WTC11 (cell line): ENCODE results near the gene PDK1. TPM values are rescaled to one million over a fixed set of nuclear protein-coding genes. Genes with fewer than 3 reads are reported as not detected.

ENCODE experiments used
- ATAC-seq: fragments of 200-7000 bp; cut with Tn5 transposase; 2 replicates; pipeline ENCODE4 v1.10.0; 2021; ENCODE audit warnings: mild to moderate bottlenecking, moderate library complexity
- CTCF ChIA-PET: fragments of 300-600 bp; sonication (Branson Sonifier 250); formaldehyde crosslinking; loops from one replicate; lab custom pipeline; 2021; ENCODE audit warnings: antibody characterized with exemption; lab: Charles Lee
- POLR2A ChIA-PET: fragments of 350-600 bp; sonication (Branson Sonifier 250); formaldehyde crosslinking; loops from one replicate; lab custom pipeline; 2021; ENCODE audit warnings: antibody characterized with exemption; lab: Charles Lee
- DNase-seq: peaks from one replicate; pipeline ENCODE4 v3.0.0; 2021; ENCODE audit warnings: low spot score
- H3K27ac Mint-ChIP-seq: 2 replicates; pipeline ENCODE4 v1.8.0; 2021; ENCODE audit warnings: mixed read lengths
- H3K27me3 Mint-ChIP-seq: 2 replicates; pipeline ENCODE4 v1.8.0; 2021; ENCODE audit warnings: low read depth, mild to moderate bottlenecking, moderate library complexity, mixed read lengths
- H3K36me3 Mint-ChIP-seq: 2 replicates; pipeline ENCODE4 v1.8.0; 2021; ENCODE audit warnings: mixed read lengths
- H3K4me1 Mint-ChIP-seq: 2 replicates; pipeline ENCODE4 v1.8.0; 2022; ENCODE audit warnings: mixed read lengths
- H3K4me3 Mint-ChIP-seq: 2 replicates; pipeline ENCODE4 v1.8.0; 2021; ENCODE audit warnings: mild to moderate bottlenecking, moderate library complexity, mixed read lengths
- H3K9me3 Mint-ChIP-seq: 2 replicates; pipeline ENCODE4 v1.8.0; 2021; ENCODE audit warnings: mixed read lengths
- CREB1 ChIP-seq: sonication (generic); formaldehyde crosslinking; IDR thresholded peaks from 2 replicates; pipeline ENCODE4 v1.8.0; 2023; ENCODE audit warnings: mild to moderate bottlenecking, missing genetic modification reagents
- FOXP1 ChIP-seq: sonication (generic); formaldehyde crosslinking; IDR thresholded peaks from 2 replicates; pipeline ENCODE4 v1.8.0; 2022; ENCODE audit warnings: missing genetic modification reagents, mild to moderate bottlenecking, moderate library complexity, borderline replicate concordance
- IRF2 ChIP-seq: sonication (generic); formaldehyde crosslinking; IDR thresholded peaks from 2 replicates; pipeline ENCODE4 v1.8.0; 2022; ENCODE audit warnings: low read depth, missing genetic modification reagents, borderline replicate concordance
- NFYB ChIP-seq: sonication (generic); formaldehyde crosslinking; conservative IDR thresholded peaks from 2 replicates; pipeline ENCODE4 v1.8.0; 2022; ENCODE audit warnings: low read depth, missing genetic modification reagents
- NR3C1 ChIP-seq: sonication (generic); formaldehyde crosslinking; conservative IDR thresholded peaks from 2 replicates; pipeline ENCODE4 v1.8.1; 2023; ENCODE audit warnings: low read depth, mild to moderate bottlenecking, missing genetic modification reagents
- RELA ChIP-seq: sonication (generic); formaldehyde crosslinking; IDR thresholded peaks from 2 replicates; pipeline ENCODE4 v1.8.1; 2022; ENCODE audit warnings: missing genetic modification reagents, mild to moderate bottlenecking, borderline replicate concordance
- SMAD3 ChIP-seq: sonication (generic); formaldehyde crosslinking; IDR thresholded peaks from 2 replicates; pipeline ENCODE4 v1.8.0; 2022; ENCODE audit warnings: missing genetic modification reagents, mild to moderate bottlenecking, borderline replicate concordance
- TCF7 ChIP-seq: sonication (generic); formaldehyde crosslinking; IDR thresholded peaks from 2 replicates; pipeline ENCODE4 v1.8.0; 2022; ENCODE audit warnings: mild to moderate bottlenecking, low read depth, missing genetic modification reagents, moderate library complexity
- TEAD1 ChIP-seq: sonication (generic); formaldehyde crosslinking; IDR thresholded peaks from 2 replicates; pipeline ENCODE4 v1.8.0; 2022; ENCODE audit warnings: mild to moderate bottlenecking, missing genetic modification reagents
- total RNA-seq: library from RNA; stranded (reverse); gene quantifications from 3 replicates; pipeline ENCODE4 v1.2.3, GENCODE V29; 2021
- TF ChIP-seq, protein P1 (sequence below): fragments of 250-450 bp; sonication (Bioruptor Pico); conservative IDR thresholded peaks from 2 replicates; pipeline ENCODE4 v1.9.0; 2021; ENCODE audit warnings: mild to moderate bottlenecking
- TF ChIP-seq, protein P2 (sequence below): sonication (generic); formaldehyde crosslinking; IDR thresholded peaks from 2 replicates; pipeline ENCODE4 v1.8.0; 2022; ENCODE audit warnings: mild to moderate bottlenecking, missing genetic modification reagents
- TF ChIP-seq, protein P3 (sequence below): sonication (generic); formaldehyde crosslinking; IDR thresholded peaks from 2 replicates; pipeline ENCODE4 v1.8.0; 2023; ENCODE audit warnings: missing genetic modification reagents, mild to moderate bottlenecking, borderline replicate concordance
- TF ChIP-seq, protein P4 (sequence below): sonication (generic); formaldehyde crosslinking; IDR thresholded peaks from 2 replicates; pipeline ENCODE4 v1.8.1; 2022; ENCODE audit warnings: missing genetic modification reagents, borderline replicate concordance
- TF ChIP-seq, protein P5 (sequence below): sonication (generic); formaldehyde crosslinking; IDR thresholded peaks from 2 replicates; pipeline ENCODE4 v1.8.1; 2022; ENCODE audit warnings: mild to moderate bottlenecking, missing genetic modification reagents, moderate library complexity, borderline replicate concordance

PDK1 gene
- total RNA-seq, 1 experiment from 2014 or later: 22.9 TPM

DNA sequence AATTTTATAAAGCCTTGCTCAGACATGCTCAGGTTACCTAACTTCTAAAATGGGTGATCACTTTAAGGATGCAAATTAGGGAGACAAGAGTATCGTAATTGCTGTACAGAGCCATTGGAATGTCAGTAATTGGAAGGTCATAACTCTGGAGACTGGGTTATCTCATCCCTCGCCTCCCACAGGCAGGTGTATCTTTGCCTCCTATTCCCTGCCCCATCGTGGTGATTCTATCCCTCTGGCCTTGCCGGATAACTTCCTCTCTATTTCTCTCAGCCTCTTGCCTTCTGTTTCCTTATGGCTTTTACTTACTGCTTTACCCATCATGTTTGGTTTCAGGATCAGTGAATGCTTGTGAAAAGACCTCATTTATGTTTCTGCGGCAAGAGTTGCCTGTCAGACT is 2.5 kb downstream of the PDK1 start:
- CTCF ChIA-PET: interaction anchor here (5.0 kb wide), 1 partner anchor 116 kb away, joined by 22 read pairs; no protein-coding TSS in a partner anchor

DNA sequence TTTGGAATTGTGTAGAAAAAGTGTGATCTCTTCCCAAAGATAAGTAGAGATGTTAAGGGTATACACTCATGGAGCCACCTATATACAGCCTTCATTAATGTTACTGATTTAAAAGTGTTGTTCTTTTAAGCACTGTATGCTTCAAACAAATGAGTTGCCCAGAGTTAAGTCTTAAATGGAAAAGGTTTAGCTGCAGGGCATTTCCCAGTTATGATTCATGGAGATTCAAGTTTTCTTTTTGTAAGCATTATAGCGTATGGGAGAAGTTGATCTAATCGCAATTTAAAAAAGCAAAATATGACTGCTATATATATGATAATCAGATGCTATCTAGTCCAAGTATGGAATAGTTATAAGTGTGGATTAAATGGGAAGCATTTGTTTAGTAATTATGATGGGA is 4.8 kb downstream of the PDK1 start:
- H3K4me3 Mint-ChIP-seq: no peak overlapping the region
- no peaks in the 10 kb centered on the region for H3K27me3 Mint-ChIP-seq
- CTCF ChIA-PET: no interaction called here
- TF ChIP-seq, protein P1, sequence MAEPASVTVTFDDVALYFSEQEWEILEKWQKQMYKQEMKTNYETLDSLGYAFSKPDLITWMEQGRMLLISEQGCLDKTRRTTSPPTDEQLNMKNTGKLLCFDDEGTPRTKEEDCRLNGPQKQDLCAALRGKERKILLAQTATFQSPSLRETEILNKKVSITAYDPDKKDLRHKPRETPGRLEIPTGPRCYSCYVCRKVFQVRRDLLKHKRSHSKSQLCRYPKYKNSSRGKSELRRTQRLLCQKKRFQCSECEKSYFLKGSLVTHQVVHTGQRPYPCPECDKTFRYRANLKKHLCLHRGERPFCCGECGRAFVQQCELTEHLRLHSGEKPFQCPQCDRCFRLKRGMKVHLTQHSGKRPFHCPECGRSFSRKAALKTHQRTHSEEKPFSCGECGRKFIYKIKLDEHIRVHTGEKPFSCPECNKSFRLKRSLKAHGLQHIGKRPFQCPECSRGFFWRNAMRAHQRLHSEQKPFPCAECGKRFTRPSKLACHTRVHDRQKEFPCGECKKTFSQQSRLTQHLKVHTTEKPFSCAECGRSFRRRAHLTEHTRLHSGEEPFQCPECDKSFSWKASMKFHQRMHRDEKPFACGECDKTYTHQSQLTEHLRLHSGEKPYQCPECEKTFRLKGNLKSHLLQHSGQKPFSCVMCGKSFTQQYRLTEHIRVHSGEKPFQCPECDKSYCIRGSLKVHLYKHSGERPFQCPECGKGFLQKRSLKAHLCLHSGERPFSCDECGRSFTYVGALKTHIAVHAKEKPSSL (CRISPR knock-in tag): no peak
- TF ChIP-seq, protein P2, sequence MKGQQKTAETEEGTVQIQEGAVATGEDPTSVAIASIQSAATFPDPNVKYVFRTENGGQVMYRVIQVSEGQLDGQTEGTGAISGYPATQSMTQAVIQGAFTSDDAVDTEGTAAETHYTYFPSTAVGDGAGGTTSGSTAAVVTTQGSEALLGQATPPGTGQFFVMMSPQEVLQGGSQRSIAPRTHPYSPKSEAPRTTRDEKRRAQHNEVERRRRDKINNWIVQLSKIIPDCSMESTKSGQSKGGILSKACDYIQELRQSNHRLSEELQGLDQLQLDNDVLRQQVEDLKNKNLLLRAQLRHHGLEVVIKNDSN (CRISPR knock-in tag): no peak
- TF ChIP-seq TEAD1: no peak
- no peak for TF ChIP-seq IRF2 (CRISPR knock-in tag)
- TF ChIP-seq, protein P3, sequence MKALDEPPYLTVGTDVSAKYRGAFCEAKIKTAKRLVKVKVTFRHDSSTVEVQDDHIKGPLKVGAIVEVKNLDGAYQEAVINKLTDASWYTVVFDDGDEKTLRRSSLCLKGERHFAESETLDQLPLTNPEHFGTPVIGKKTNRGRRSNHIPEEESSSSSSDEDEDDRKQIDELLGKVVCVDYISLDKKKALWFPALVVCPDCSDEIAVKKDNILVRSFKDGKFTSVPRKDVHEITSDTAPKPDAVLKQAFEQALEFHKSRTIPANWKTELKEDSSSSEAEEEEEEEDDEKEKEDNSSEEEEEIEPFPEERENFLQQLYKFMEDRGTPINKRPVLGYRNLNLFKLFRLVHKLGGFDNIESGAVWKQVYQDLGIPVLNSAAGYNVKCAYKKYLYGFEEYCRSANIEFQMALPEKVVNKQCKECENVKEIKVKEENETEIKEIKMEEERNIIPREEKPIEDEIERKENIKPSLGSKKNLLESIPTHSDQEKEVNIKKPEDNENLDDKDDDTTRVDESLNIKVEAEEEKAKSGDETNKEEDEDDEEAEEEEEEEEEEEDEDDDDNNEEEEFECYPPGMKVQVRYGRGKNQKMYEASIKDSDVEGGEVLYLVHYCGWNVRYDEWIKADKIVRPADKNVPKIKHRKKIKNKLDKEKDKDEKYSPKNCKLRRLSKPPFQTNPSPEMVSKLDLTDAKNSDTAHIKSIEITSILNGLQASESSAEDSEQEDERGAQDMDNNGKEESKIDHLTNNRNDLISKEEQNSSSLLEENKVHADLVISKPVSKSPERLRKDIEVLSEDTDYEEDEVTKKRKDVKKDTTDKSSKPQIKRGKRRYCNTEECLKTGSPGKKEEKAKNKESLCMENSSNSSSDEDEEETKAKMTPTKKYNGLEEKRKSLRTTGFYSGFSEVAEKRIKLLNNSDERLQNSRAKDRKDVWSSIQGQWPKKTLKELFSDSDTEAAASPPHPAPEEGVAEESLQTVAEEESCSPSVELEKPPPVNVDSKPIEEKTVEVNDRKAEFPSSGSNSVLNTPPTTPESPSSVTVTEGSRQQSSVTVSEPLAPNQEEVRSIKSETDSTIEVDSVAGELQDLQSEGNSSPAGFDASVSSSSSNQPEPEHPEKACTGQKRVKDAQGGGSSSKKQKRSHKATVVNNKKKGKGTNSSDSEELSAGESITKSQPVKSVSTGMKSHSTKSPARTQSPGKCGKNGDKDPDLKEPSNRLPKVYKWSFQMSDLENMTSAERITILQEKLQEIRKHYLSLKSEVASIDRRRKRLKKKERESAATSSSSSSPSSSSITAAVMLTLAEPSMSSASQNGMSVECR (CRISPR knock-in tag): no peak
- TF ChIP-seq FOXP1 (CRISPR knock-in tag): no peak
- TF ChIP-seq, protein P4, sequence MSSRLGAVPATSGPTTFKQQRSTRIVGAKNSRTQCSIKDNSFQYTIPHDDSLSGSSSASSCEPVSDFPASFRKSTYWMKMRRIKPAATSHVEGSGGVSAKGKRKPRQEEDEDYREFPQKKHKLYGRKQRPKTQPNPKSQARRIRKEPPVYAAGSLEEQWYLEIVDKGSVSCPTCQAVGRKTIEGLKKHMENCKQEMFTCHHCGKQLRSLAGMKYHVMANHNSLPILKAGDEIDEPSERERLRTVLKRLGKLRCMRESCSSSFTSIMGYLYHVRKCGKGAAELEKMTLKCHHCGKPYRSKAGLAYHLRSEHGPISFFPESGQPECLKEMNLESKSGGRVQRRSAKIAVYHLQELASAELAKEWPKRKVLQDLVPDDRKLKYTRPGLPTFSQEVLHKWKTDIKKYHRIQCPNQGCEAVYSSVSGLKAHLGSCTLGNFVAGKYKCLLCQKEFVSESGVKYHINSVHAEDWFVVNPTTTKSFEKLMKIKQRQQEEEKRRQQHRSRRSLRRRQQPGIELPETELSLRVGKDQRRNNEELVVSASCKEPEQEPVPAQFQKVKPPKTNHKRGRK (CRISPR knock-in tag): no peak
- no peak for TF ChIP-seq CREB1
- no peak for TF ChIP-seq SMAD3
- H3K27ac Mint-ChIP-seq: no peak overlapping the region
- H3K9me3 Mint-ChIP-seq: no peaks in the 10 kb centered on the region
- ATAC-seq (no peak), DNase-seq (no peak)
- peaks cover 32% of the 10 kb centered on the region for H3K4me1 Mint-ChIP-seq
- POLR2A ChIA-PET: no interaction called here
- peaks cover 46% of the 10 kb centered on the region for H3K36me3 Mint-ChIP-seq

More for the DNA sequence above, 2.5 kb downstream of the PDK1 start:
- DNase-seq (no peak), ATAC-seq (no peak)
- H3K4me1 Mint-ChIP-seq: peaks cover 52% of the 10 kb centered on the region
- peaks cover 33% of the 10 kb centered on the region for H3K36me3 Mint-ChIP-seq
- POLR2A ChIA-PET: no interaction called here
- H3K27me3 Mint-ChIP-seq: no peaks in the 10 kb centered on the region
- no peak for TF ChIP-seq NR3C1 (CRISPR knock-in tag)
- no peak for TF ChIP-seq TCF7
- TF ChIP-seq NFYB (CRISPR knock-in tag): no peak
- no peak for TF ChIP-seq RELA
- TF ChIP-seq, protein P5, sequence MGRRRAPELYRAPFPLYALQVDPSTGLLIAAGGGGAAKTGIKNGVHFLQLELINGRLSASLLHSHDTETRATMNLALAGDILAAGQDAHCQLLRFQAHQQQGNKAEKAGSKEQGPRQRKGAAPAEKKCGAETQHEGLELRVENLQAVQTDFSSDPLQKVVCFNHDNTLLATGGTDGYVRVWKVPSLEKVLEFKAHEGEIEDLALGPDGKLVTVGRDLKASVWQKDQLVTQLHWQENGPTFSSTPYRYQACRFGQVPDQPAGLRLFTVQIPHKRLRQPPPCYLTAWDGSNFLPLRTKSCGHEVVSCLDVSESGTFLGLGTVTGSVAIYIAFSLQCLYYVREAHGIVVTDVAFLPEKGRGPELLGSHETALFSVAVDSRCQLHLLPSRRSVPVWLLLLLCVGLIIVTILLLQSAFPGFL (CRISPR knock-in tag): no peak
- H3K4me3 Mint-ChIP-seq: peak overlapping the region; percentile 83
- no peaks in the 10 kb centered on the region for H3K9me3 Mint-ChIP-seq
- peak overlapping the region; percentile 90 for H3K27ac Mint-ChIP-seq
